ENCODE results near the gene FMO3.

FMO3 gene

GRCh38 chr1:171090604-171091003 is at the start of gene FMO3:
FMO3 (plus strand) TSS chr1:171090905; CDS start chr1:171092659, 1,754 bp downstream.
- no peak for DNase-seq

GRCh38 chr1:171048014-171048413 is 42.7 kb upstream of the FMO3 start:
- no peak for DNase-seq

- no peak for DNase-seq
Observed at GRCh38 chr1:171052977-171053376, 37.7 kb upstream of the FMO3 start.

GRCh38 chr1:171055966-171056643 is 34.6 kb upstream of the FMO3 start:
- DNase-seq, result no peak

GRCh38 chr1:171061425-171062143 is 29.1 kb upstream of the FMO3 start:
- DNase-seq, result no peak

- DNase-seq, result no peak
Observed at GRCh38 chr1:171062902-171063301, 27.8 kb upstream of the FMO3 start.

GRCh38 chr1:171075041-171075440 is 15.7 kb upstream of the FMO3 start:
- no peak for DNase-seq

- no peak for DNase-seq
Observed at GRCh38 chr1:171081314-171081753, 9.4 kb upstream of the FMO3 start.

GRCh38 chr1:171081763-171082201 is 8.9 kb upstream of the FMO3 start:
- DNase-seq, result no peak

GRCh38 chr1:171082606-171083005 is 8.1 kb upstream of the FMO3 start:
- DNase-seq, result no peak

- no peak for DNase-seq
Observed at GRCh38 chr1:171083222-171083621, 7.5 kb upstream of the FMO3 start.

GRCh38 chr1:171084091-171084490 is 6.6 kb upstream of the FMO3 start:
- DNase-seq, result no peak

- no peak for DNase-seq
Observed at GRCh38 chr1:171084870-171085269, 5.8 kb upstream of the FMO3 start.

- DNase-seq, result no peak
Observed at GRCh38 chr1:171087896-171088295, 2.8 kb upstream of the FMO3 start.

GRCh38 chr1:171103862-171104261 is 13.2 kb downstream of the FMO3 start:
- DNase-seq, result no peak

- no peak for DNase-seq
Observed at GRCh38 chr1:171107262-171107940, 16.7 kb downstream of the FMO3 start.

- no peak for DNase-seq
Observed at GRCh38 chr1:171107969-171108368, 17.3 kb downstream of the FMO3 start.

GRCh38 chr1:171109966-171110365 is 19.3 kb downstream of the FMO3 start:
- no peak for DNase-seq

- DNase-seq, result no peak
Observed at GRCh38 chr1:171110621-171111326, 20.1 kb downstream of the FMO3 start.

- DNase-seq, result no peak
Observed at GRCh38 chr1:171112119-171112518, 21.4 kb downstream of the FMO3 start.

GRCh38 chr1:171113382-171113781 is 22.7 kb downstream of the FMO3 start:
- DNase-seq, result no peak

GRCh38 chr1:171115280-171115897 is 24.7 kb downstream of the FMO3 start:
- DNase-seq, result no peak

- DNase-seq, result no peak
Observed at GRCh38 chr1:171116676-171117075, 26.0 kb downstream of the FMO3 start.
